Peyer's patch (tissue), 4 donors: Measurements from ENCODE around the gene ESYT3. TPM values are rescaled to one million over a fixed set of nuclear protein-coding genes. Genes with fewer than 3 reads are reported as not detected.

Experiments used
- total RNA-seq, 4 donors: library from RNA; depleted of rRNA; stranded (reverse); fragments of >200 nt; gene quantifications; one replicate each; pipeline ENCODE4 v1.1.0, GENCODE V29; 2016

The ESYT3 gene
- total RNA-seq, 4 donors from 2014 or later: 0.35 to 2.5 (median 1.5) TPM

Other genes starting within 250 kb of the ESYT3 start
- gene ARMC8, start 247.3 kb upstream of the ESYT3 start, total RNA-seq: 10 to 100 TPM; 35.7 to 77.2 (median 56.3) TPM
- gene NME9, start 104.8 kb upstream of the ESYT3 start, total RNA-seq: not detected
- gene MRAS, start 86.0 kb upstream of the ESYT3 start, total RNA-seq: 1 to 10 TPM; 1.2 to 7.4 (median 3.0) TPM
- 10 to 100 TPM; 11.2 to 57.8 (median 23.0) TPM for gene CEP70, start 159.6 kb downstream of the ESYT3 start, total RNA-seq
- gene FAIM, start 174.2 kb downstream of the ESYT3 start, total RNA-seq: 10 to 100 TPM in 2 of 4 donors, 1 to 10 TPM in 2; 3.7 to 15.2 (median 8.0) TPM